HG03097 (cell line): ENCODE measurements around the gene AMZ1.
A peak's percentile ranks its signal among the peaks of the same experiment; 100 is the strongest.

Experiments used
- ATAC-seq: cut with Tn5 transposase; IDR thresholded peaks from one replicate; pipeline ENCODE4 v1.9.1; 2021; ENCODE audit not compliant: unreplicated experiment, low FRiP score

AMZ1 gene, protein sequence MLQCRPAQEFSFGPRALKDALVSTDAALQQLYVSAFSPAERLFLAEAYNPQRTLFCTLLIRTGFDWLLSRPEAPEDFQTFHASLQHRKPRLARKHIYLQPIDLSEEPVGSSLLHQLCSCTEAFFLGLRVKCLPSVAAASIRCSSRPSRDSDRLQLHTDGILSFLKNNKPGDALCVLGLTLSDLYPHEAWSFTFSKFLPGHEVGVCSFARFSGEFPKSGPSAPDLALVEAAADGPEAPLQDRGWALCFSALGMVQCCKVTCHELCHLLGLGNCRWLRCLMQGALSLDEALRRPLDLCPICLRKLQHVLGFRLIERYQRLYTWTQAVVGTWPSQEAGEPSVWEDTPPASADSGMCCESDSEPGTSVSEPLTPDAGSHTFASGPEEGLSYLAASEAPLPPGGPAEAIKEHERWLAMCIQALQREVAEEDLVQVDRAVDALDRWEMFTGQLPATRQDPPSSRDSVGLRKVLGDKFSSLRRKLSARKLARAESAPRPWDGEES

GRCh38 chr7:2687881-2688318 lies at the start of gene AMZ1:
Gene AMZ1, plus strand, starts transcription at chr7:2688202. Its CDS starts 12,250 bp downstream, at chr7:2700452.
- no peak for ATAC-seq

DNA sequence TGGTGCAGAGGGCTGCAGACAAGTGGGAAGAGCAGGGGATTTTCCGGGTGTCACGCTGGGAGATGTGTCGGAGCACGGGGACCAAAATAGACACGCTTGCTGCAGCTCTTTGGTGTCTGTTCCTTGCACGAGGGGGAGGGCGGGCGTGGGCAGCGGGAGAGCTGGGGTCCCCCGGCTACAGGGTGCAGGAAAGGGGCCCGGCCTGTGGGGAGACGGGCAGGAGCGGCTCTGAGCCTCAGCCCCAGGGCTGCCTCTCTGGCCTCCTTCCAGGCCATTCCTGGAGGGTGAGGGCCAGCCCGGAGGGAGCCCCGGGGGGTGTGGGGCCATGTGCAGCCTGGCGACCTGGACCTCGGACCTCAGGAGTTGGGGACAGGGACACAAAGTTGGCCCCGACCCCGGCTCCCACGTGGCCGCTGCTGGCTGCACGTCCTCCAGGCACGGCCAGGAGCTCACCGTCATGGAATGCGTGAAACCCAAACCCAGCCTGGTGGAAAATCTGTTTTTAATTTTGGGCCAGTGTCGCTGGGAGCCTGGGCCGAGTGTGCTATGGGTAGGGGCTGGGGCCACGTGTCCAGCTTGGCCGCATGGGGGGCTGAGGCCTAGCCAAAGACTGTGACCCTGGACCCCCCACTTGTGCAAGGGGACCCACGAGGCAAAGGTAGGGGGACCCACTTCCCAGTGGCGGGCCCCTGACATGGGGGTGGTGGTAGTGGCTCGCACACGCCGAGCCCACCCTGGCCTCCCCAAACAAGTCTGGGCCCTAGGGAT lies 49.6 kb upstream of the AMZ1 start:
- no peak for ATAC-seq

DNA sequence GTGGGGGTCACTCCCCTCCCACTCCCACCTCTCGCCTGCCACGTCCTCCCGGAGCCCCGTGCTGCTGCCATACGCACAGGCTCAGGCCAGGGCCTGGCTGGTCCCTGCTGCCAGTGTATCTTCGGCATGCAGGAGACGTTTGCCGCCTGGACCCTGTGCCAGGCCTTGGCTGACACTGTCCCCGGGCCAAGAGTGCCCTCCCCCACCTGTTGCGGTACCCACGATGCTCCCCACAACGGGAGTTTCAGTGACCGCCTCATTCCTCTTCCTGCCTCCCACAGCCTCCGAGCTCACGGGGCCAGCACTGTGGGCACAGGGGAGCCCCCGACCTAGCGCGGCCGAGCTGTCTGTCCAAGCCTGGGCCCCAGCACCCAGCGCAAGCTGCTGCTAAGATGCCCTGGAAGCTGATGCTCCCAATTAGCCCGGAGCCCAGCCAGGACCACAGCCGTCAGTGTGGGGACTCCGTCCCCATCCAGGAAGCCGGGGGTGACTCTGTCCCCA lies 48.8 kb upstream of the AMZ1 start:
- no peak for ATAC-seq

DNA sequence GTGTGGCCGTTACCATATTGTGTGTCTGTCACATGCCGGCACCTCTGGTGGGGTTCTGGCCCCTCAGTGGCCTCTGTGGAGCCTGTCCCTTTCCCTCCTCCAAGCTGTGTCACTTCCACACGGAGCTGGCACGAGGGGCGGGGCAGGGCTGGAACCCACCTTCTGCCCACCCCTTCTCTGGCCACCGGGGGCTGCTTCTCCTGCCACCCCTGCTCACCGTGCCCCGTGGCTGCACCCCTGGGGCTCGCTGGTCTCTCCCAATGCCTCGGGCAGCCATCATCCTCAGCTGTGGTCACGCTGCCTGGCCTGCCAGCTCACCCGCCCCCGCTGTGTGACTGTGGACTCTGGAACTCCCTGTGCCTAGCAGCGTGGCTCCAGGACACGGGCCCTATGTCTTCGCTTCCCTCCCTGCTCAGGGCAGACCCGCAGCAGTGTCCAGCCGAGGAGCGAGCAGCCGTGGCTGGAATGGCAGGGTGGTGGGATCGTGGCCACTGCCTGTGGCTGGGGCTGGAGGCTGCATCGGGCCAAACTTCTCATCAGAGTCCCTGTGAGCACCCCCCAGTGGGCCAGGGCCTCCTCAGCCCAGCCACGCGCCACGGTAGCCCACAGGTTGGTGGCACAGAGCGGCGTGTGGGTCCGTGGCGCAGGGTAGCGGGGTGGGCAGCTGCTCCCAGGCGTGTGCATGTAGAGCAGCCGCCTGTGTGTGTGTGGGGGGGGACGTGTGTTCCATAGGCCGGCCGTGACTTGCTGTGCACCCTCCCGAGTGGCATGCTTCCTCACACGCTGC lies 48.1 kb upstream of the AMZ1 start:
- no peak for ATAC-seq

- no peak for ATAC-seq
Observed at GRCh38 chr7:2640482-2640830, 47.5 kb upstream of the AMZ1 start.

DNA sequence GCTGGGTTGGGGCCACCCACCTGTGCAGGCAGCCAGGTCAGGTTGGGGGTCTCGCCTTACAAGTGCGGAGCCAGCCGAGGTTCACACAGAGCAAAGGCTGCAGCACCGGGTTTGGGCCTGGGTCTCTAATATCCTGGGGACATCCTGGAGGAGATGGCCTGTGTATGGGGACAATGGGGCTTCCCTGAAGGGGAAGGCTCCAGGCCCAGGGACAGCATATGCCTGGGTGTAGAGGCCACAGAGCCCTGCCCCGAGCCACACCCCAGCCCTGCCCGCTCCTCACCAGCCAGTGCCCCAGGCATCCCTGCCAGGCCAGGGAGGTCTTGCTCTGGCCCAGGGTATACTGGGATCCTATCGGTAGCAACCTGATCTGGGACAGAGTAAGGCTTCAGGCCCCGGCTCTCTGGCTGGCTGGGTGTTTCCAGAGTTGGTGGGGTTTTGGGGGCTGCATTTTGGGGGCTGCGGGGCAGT lies 47.1 kb upstream of the AMZ1 start:
- no peak for ATAC-seq

- no peak for ATAC-seq
Observed at GRCh38 chr7:2641406-2642393, 46.3 kb upstream of the AMZ1 start.

DNA sequence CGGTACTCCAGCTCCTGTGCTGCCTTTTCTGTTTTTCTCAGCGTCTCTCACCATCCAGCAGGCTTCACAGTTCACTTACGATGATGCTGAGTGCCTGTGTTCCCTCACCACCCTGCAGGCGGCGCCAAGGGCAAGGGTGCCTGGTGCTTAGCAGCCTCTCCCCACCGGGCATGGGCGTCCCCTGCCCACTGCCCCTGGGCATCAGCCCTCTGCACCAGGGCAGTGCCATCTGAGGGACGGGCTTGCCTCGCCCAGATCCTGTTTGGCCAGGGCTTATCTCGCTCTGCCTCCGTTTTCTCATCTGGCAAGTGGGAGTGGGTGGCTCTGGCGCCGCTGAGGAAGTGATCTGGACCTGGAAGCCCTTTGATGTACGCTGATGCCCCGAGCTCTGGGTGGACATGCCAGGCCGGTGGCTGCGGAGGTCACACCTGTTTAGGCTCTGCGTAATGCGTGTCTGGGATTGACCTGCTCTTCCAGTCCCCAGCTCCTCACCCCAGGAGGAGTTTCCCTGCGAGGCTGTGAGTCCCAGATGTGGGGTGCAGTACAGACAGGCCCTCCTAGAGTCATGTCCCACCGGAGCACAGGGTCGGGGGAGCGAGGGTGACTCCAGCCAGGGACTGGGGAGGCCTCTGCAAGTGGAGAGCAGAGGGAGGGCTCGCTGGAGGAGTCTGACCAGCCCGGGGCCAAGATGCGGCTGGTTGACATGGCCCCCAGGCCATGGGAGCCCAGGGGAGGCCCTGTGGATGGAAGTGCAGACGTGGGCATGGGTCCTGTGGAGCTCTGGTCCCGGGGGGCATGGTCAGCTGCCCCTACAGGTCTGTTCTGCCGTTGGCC lies 44.4 kb upstream of the AMZ1 start:
- ATAC-seq: no peak

DNA sequence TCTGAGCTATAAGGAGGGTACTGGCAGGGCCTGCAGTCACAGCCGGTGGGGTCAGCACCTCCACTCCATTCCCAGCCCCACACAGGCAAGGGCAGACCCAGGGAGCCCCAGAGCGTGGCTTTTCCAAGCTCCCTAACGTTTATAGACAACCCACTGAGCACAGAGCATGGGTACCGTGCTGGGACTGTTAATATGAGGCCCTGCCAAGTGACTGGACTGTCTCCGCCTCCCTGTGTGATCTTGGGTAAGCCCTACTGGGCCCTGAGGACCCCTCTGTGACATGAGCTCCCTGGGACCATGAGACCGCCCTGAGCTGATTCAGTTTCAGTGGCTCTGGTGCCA lies 43.8 kb upstream of the AMZ1 start:
- no peak for ATAC-seq

DNA sequence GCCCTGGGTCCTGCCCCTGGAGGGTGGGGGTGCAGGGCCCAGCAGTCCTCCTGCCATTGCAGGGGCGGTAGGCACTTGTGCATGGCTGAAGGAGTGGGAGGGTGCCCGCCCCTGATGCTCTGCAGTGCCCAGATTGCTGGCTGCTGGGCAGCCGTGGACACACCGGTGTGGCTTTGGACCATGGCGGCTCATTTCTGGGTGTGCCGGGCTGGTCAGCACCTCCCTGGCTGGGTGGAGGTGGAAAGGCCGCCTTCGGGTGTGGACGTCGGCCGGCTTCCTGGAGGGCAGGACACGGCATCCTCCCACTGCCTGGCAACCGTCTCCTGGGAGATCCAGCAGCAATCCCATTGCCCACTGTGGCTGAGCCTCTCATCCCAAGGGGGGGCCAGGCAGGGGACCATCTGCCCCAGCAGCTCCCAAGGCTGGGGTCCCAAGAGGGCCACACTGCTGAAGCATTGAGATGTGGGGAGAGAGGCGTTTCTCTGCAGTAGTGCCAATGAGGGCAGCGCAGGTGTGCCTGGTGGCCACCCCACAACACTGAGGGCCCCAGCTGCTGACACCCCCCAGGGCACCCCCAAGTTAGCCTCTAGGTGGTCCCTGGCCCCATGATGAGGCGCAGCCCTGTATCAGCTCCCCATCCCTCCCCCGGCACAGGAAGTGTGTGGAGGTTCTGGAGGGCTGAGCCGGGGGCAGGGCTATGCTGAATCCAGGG lies 43.3 kb upstream of the AMZ1 start:
- peak; percentile 27 for ATAC-seq

DNA sequence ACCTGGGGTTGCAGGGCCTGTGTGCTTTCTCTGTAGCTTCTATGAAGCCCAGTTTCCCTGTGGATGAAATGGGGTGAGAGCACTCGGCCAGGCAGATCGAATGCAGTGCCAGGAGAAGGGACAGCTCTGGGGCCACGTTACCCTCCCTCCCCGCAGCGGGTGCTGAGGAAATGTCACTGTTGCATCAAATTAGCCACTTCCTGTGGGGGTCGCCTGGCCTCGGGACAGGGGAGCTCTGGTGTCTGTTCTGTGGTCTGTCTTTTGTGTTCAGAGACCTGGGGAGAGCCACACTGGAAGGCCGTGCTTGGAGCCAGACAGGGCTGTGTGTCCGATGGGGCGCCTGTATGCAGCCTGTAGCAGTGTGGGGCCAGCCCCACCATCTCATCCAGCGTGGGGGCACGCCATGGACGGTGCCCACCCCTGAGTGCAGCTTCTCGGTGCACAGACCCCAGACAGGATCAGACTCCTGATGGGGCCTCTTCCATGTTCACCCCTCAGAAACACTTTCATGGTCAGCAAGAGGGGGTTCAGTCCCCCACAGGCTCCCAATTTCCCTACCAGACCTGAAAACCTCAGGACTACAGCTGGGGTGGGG lies 42.6 kb upstream of the AMZ1 start:
- ATAC-seq: peak; percentile 53

- no peak for ATAC-seq
Observed at GRCh38 chr7:2646336-2646679, 41.7 kb upstream of the AMZ1 start.

DNA sequence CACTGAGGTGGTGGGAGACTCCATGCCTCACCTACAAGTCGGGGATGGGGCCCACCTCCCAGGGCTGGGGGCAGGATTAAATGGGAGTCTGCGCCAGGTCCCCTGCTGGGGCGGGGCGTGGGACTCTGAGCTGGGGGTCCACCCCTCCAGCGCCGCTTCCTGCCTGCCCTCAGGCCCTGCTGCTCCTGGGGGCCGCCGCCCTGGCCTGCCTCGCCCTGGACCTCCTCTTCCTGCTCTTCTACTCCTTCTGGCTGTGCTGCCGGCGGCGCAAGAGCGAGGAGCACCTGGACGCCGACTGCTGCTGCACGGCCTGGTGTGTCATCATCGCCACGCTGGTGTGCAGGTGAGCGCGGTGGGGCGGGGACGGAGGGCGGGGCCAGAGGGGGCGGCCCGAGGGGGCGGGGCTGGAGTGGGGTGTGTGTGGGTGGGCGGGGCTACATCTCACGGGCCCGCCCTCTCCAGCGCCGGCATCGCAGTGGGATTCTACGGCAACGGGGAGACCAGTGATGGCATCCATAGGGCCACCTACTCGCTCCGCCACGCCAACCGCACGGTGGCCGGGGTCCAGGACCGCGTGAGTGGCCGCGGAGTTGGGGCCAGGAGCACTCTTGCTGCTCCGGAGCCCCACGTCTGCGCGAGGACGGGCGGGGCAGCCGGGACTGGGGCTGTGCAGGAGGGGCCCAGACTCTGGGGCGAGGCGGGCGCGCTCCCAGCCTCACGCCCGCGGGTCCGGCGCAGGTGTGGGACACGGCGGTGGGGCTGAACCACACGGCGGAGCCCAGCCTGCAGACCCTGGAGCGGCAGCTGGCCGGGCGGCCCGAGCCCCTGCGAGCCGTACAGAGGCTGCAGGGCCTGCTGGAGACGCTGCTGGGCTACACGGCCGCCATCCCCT lies 41.1 kb upstream of the AMZ1 start:
- ATAC-seq: no peak

GRCh38 chr7:2647594-2648172 lies 40.3 kb upstream of the AMZ1 start:
- no peak for ATAC-seq

DNA sequence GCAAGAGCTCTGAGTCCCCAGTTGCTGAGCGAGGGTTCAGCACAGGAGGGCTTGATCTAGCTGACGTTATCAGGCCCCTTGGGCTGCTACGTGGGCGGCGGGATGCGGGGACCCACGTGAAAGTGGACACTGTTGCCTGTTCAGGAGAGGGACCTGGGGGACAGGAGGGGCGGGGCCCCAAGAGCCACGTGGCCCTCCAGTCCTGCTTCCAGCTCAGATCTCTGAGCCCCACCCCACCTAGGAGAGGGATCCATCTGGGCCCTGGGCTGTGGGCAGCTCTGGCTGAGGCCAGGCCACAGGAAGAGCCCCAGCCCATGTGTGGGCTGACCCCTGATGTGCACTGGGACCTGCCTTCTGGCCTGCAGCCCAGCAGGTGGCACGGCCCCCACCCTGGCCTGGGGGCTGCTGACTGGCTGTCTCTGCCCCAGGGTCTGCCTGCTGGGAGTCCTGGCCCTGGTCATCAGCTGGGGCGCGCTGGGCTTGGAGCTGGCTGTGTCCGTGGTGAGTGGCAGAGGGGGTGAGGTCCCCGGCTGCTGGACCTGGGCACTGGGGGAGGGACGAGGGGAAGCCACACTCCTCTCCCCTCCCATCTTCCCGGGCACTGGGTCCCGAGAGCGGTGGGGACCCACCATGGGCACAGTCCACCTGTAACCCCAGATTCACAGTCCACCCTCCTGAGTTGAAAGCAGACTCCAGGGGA lies 38.7 kb upstream of the AMZ1 start:
- ATAC-seq: no peak

GRCh38 chr7:2649991-2650390 lies 38.0 kb upstream of the AMZ1 start:
- no peak for ATAC-seq
